Liver (tissue), 9 donors: ENCODE measurements around the gene CIB2. TPM values are rescaled to one million over a fixed set of nuclear protein-coding genes. Genes with fewer than 3 reads are reported as not detected.

Source experiments
- DNase-seq: peaks from one replicate; pipeline ENCODE4 v3.0.0-alpha.2; 2017; ENCODE audit warnings: low spot score
- H3K27ac ChIP-seq, 2 donors: one replicate each; pipeline ENCODE4 v1.7.0; 2013; ENCODE audit warnings: inconsistent platforms in 2 of 2, low read length in 2 of 2, control low read depth in 1 of 2, low read depth in 1 of 2, mild to moderate bottlenecking in 1 of 2
- H3K27me3 ChIP-seq, 4 donors: one replicate each; pipeline versions ENCODE4 v1.6.1 to v1.7.0; 2013; ENCODE audit warnings: low read length in 3 of 4, inconsistent platforms in 1 of 4, mild to moderate bottlenecking in 1 of 4, moderate library complexity in 1 of 4; ENCODE audit not compliant: control insufficient read depth in 4 of 4, insufficient read depth in 4 of 4
- H3K36me3 ChIP-seq, 4 donors: one replicate each; pipeline versions ENCODE4 v1.6.1 to v1.7.0; 2013; ENCODE audit warnings: low read length in 3 of 4, mild to moderate bottlenecking in 3 of 4, low read depth in 1 of 4, moderate library complexity in 1 of 4; ENCODE audit not compliant: control insufficient read depth in 4 of 4, insufficient read depth in 3 of 4
- H3K4me1 ChIP-seq, 4 donors: one replicate each; pipeline versions ENCODE4 v1.6.1 to v1.7.0; 2013; ENCODE audit warnings: low read length in 3 of 4, mild to moderate bottlenecking in 3 of 4, moderate library complexity in 1 of 4; ENCODE audit not compliant: control insufficient read depth in 4 of 4, insufficient read depth in 4 of 4
- H3K4me3 ChIP-seq, 3 donors: one replicate each; pipeline versions ENCODE4 v1.6.1 to v1.7.0; 2013; ENCODE audit warnings: low read length in 3 of 3, control low read depth in 1 of 3, low read depth in 1 of 3, mild to moderate bottlenecking in 1 of 3
- H3K9ac ChIP-seq, 2 donors: one replicate each; pipeline ENCODE4 v1.7.0; 2013; ENCODE audit warnings: low read length in 2 of 2, mild to moderate bottlenecking in 2 of 2, moderate library complexity in 2 of 2, control low read depth in 1 of 2, low read depth in 1 of 2
- H3K9me3 ChIP-seq, 4 donors: one replicate each; pipeline versions ENCODE4 v1.6.1 to v1.7.0; 2013; ENCODE audit warnings: low read length in 3 of 4; ENCODE audit not compliant: control insufficient read depth in 4 of 4
- EGR1 ChIP-seq, 2 donors: IDR thresholded peaks; 2 replicates each; pipeline ENCODE4 v1.6.1; 2016 to 2018; ENCODE audit warnings: antibody characterized with exemption in 2 of 2, low read depth in 2 of 2
- FOXA1 ChIP-seq: IDR thresholded peaks from 2 replicates; pipeline ENCODE4 v1.6.1; 2016; ENCODE audit warnings: antibody characterized with exemption
- FOXA2 ChIP-seq: IDR thresholded peaks from 2 replicates; pipeline ENCODE4 v1.6.1; 2016; ENCODE audit warnings: antibody characterized with exemption
- GABPA ChIP-seq, 2 donors: IDR thresholded peaks in 1 of 2; conservative IDR thresholded peaks in 1 of 2; 2 replicates each; pipeline ENCODE4 v1.6.1; 2016; ENCODE audit warnings: antibody characterized with exemption in 2 of 2, mild to moderate bottlenecking in 1 of 2, moderate library complexity in 1 of 2
- HNF4A ChIP-seq, 2 donors: conservative IDR thresholded peaks; 2 replicates each; pipeline ENCODE4 v1.6.1; 2016; ENCODE audit warnings: antibody characterized with exemption in 2 of 2, mild to moderate bottlenecking in 2 of 2
- HNF4G ChIP-seq: IDR thresholded peaks from 2 replicates; pipeline ENCODE4 v1.6.1; 2016; ENCODE audit warnings: antibody characterized with exemption
- JUND ChIP-seq, 2 donors: IDR thresholded peaks; 2 replicates each; pipeline ENCODE4 v1.6.1; 2016; ENCODE audit warnings: antibody characterized with exemption in 2 of 2
- NR2F2 ChIP-seq: IDR thresholded peaks from 2 replicates; pipeline ENCODE4 v1.6.1; 2016; ENCODE audit warnings: antibody characterized with exemption
- RAD21 ChIP-seq, 2 donors: IDR thresholded peaks; 2 replicates each; pipeline ENCODE4 v1.6.1; 2016; ENCODE audit warnings: antibody characterized with exemption in 2 of 2, mild to moderate bottlenecking in 2 of 2
- RXRA ChIP-seq, 2 donors: IDR thresholded peaks; 2 replicates each; pipeline ENCODE4 v1.6.1; 2017 to 2018; ENCODE audit warnings: antibody characterized with exemption in 2 of 2, mild to moderate bottlenecking in 1 of 2
- SP1 ChIP-seq: IDR thresholded peaks from 2 replicates; pipeline ENCODE4 v1.6.1; 2018; ENCODE audit warnings: antibody characterized with exemption, mild to moderate bottlenecking
- TAF1 ChIP-seq: conservative IDR thresholded peaks from 2 replicates; pipeline ENCODE4 v1.6.1; 2016; ENCODE audit warnings: antibody characterized with exemption, mild to moderate bottlenecking
- YY1 ChIP-seq: IDR thresholded peaks from 2 replicates; pipeline ENCODE4 v1.6.1; 2016; ENCODE audit warnings: antibody characterized with exemption, mild to moderate bottlenecking
- WGBS: extraction: QIAGEN DNeasy Blood & Tissue Kit; methylation state at CpG from one replicate; pipeline ENCODE4 v1.1.7; 2013; 5-methylcytosine and 5-hydroxymethylcytosine counted together
- polyA plus RNA-seq, 2 donors: library from polyadenylated mRNA; stranded (reverse) in 1 of 2; unstranded in 1 of 2; fragments of 200-250 nt in 1 of 2; fragments of >200 nt in 1 of 2; fragmentation: Nextera tagmentation in 1 of 2; extraction: Ambion mirVana in 1 of 2; gene quantifications; one replicate each; pipeline versions ENCODE4 v1.2.1 to v1.2.3, GENCODE V29; 2013 to 2015
- total RNA-seq, 2 donors: library from RNA; depleted of rRNA; stranded (reverse); fragments of >200 nt; gene quantifications; one replicate each; pipeline ENCODE4 v1.2.3, GENCODE V29; 2014
- TF ChIP-seq, protein P1 (sequence below): IDR thresholded peaks from 2 replicates; pipeline ENCODE4 v1.6.1; 2016; ENCODE audit warnings: antibody characterized with exemption, mild to moderate bottlenecking
- TF ChIP-seq, protein P2 (sequence below): IDR thresholded peaks from 2 replicates; pipeline ENCODE4 v1.6.1; 2016; ENCODE audit warnings: antibody characterized with exemption
- TF ChIP-seq, protein P3 (sequence below): IDR thresholded peaks from 2 replicates; pipeline ENCODE4 v1.6.1; 2016; ENCODE audit warnings: antibody characterized with exemption
- TF ChIP-seq, protein P4 (sequence below): IDR thresholded peaks from 2 replicates; pipeline ENCODE4 v1.6.1; 2016; ENCODE audit warnings: antibody characterized with exemption
- TF ChIP-seq, protein P5 (sequence below): fragments of 150-350 bp; IDR thresholded peaks from 2 replicates; pipeline ENCODE4 v1.5.1; 2017; ENCODE audit warnings: improper control_type of control experiment, low read depth, low read length; ENCODE audit not compliant: missing input control
- donor health status: healthy.
- donor health status: healthy.
- donor health status: healthy.
- donor health status: healthy.
- donor health status: healthy.

CIB2 gene
- total and polyA plus RNA-seq, 4 donors: 0.25 to 2.2 (median 0.53) TPM

DNA sequence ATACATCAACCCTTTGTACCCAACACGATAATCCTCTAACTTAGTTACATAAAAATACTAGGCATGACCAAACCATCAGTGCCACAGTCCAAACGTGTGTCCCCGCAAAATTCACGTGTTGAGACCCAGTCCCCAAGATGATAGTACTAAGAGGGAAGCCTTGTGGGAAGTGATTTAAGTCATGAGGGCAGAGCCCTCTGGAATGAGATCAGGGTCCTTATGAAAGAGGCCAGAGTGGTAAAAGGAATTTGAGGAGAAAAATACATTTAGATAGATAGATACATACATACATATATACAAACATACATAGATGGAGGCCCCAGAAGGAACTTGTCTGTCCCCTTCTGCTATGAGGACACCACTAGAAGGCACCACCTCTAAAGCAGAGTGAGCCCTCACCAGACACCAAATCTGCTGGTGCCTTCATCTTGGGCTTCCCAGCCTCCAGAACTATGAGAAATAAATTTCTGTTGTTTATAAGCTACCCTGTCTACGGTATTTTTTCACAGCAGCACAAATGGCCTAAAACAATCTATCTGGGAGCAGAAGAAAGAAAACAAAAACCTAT lies 61.7 kb downstream of the CIB2 start:
- H3K27me3 ChIP-seq: no peaks in the 10 kb centered on the region
- H3K4me3 ChIP-seq: no peak overlapping the region
- peaks cover 25 to 71% (median 51%) of the 10 kb centered on the region in 4 donors for H3K4me1 ChIP-seq
- H3K36me3 ChIP-seq: no peaks in the 10 kb centered on the region
- TF ChIP-seq SP1 (no peak), YY1 (peak; percentile 5), NR2F2 (no peak)
- peak overlapping the region; percentile 90 to 98 for H3K27ac ChIP-seq
- no peaks in the 10 kb centered on the region for H3K9me3 ChIP-seq
- H3K9ac ChIP-seq: peak overlapping the region in 1 of 2 donors; percentile 47
- no peak for DNase-seq
- WGBS: 68% methylated on average over 5 of the region's 5 CpGs

DNA sequence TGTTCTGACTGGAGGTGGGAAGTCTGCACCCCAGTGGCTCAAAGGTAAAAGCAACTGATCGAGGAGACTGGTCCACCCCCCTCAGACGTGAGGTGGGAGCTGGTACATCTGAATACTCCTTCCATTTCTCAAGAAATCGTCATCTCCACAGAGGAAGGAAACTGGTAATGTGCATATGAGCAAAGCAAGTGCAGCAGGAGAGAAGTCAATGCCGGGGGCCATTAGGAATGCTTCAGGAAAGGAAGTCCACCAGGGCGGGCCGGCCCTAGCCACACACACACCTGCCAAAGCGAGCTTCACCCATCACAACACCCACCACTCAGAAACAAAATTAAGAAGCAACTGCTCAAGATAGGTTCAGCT lies 62.2 kb downstream of the CIB2 start:
- no peaks in the 10 kb centered on the region for H3K36me3 ChIP-seq
- no peak for DNase-seq
- H3K27ac ChIP-seq: peak overlapping the region; percentile 90 to 98
- no peaks in the 10 kb centered on the region for H3K27me3 ChIP-seq
- H3K4me3 ChIP-seq: no peak overlapping the region
- no peak for TF ChIP-seq HNF4G
- TF ChIP-seq, protein P1, sequence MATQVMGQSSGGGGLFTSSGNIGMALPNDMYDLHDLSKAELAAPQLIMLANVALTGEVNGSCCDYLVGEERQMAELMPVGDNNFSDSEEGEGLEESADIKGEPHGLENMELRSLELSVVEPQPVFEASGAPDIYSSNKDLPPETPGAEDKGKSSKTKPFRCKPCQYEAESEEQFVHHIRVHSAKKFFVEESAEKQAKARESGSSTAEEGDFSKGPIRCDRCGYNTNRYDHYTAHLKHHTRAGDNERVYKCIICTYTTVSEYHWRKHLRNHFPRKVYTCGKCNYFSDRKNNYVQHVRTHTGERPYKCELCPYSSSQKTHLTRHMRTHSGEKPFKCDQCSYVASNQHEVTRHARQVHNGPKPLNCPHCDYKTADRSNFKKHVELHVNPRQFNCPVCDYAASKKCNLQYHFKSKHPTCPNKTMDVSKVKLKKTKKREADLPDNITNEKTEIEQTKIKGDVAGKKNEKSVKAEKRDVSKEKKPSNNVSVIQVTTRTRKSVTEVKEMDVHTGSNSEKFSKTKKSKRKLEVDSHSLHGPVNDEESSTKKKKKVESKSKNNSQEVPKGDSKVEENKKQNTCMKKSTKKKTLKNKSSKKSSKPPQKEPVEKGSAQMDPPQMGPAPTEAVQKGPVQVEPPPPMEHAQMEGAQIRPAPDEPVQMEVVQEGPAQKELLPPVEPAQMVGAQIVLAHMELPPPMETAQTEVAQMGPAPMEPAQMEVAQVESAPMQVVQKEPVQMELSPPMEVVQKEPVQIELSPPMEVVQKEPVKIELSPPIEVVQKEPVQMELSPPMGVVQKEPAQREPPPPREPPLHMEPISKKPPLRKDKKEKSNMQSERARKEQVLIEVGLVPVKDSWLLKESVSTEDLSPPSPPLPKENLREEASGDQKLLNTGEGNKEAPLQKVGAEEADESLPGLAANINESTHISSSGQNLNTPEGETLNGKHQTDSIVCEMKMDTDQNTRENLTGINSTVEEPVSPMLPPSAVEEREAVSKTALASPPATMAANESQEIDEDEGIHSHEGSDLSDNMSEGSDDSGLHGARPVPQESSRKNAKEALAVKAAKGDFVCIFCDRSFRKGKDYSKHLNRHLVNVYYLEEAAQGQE: peak; percentile 8
- TF ChIP-seq EGR1 (IDR thresholded peaks at IDR 0.05; ENCODE audit: low read depth in 2 of 2): no peak
- no peaks in the 10 kb centered on the region for H3K9me3 ChIP-seq
- H3K9ac ChIP-seq: peak overlapping the region in 1 of 2 donors; percentile 56
- WGBS: 62% methylated on average over 7 of the region's 7 CpGs
- H3K4me1 ChIP-seq: peaks cover 25 to 75% (median 52%) of the 10 kb centered on the region in 4 donors

DNA sequence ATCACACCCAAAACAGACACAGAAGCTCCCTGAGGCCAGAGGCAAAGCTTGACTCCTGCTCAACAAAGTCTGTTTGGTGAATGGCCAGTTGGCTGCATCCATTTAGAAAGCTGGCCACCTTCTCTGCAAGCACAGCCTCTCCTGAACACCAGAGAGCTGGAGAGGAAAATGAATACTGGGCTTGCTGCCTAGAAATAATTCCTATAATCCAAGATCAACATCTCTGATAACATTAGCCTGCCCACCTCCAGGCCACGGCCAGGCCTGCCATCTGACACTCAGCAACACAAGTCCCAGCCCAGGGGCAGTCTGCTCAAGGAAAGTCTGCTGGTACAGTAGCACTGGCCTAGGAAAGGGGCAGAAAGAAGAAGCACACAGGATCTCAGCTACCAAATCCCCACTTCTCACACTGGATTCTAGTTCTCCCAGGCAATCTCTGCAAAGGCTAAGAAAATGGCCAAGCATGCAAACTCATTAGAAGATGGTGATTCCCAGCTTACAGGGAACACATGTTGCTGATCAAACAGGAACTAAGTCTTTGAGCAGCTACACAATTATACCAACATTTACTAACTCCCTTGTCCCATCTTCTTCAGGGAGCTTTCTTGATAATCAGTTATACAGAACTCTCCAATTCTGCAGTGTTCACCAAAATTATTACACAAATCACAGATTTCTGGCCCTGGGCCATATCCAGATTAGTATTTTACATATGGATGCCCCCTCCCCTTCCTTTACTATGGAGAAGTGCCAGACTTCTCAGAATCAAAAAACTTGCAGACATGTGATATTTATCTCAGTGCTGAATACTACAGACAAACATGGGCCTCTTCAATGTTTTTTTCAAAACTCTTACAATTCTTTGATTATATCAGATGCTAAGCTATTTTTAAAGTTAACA lies 63.7 kb downstream of the CIB2 start:
- no peak overlapping the region for H3K4me3 ChIP-seq
- no peaks in the 10 kb centered on the region for H3K9me3 ChIP-seq
- peaks cover 32 to 85% (median 53%) of the 10 kb centered on the region in 4 donors for H3K4me1 ChIP-seq
- 12% methylated on average over 1 of the region's 1 CpG for WGBS
- no peak overlapping the region for H3K9ac ChIP-seq
- no peaks in the 10 kb centered on the region for H3K36me3 ChIP-seq
- H3K27me3 ChIP-seq: no peaks in the 10 kb centered on the region
- no peak for DNase-seq
- peak overlapping the region; percentile 97 to 98 for H3K27ac ChIP-seq
- TF ChIP-seq, protein P2, sequence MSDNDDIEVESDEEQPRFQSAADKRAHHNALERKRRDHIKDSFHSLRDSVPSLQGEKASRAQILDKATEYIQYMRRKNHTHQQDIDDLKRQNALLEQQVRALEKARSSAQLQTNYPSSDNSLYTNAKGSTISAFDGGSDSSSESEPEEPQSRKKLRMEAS: no peak
- TF ChIP-seq FOXA2 (no peak), RXRA (IDR thresholded peaks at IDR 0.05) (peak in 1 of 2 donors; percentile 27), JUND (IDR thresholded peaks at IDR 0.05) (no peak), YY1 (peak; percentile 42), HNF4G (no peak), GABPA (IDR thresholded peaks at IDR 0.05 in 1 of 2, conservative IDR thresholded peaks at IDR 0.05 in 1 of 2) (no peak), RAD21 (IDR thresholded peaks at IDR 0.05) (peak in 1 of 2 donors; percentile 3), SP1 (no peak), FOXA1 (no peak), EGR1 (IDR thresholded peaks at IDR 0.05; ENCODE audit: low read depth in 2 of 2) (no peak), TAF1 (no peak), NR2F2 (no peak), HNF4A (conservative IDR thresholded peaks at IDR 0.05) (peak; percentile 25 to 30)
- TF ChIP-seq, protein P3, sequence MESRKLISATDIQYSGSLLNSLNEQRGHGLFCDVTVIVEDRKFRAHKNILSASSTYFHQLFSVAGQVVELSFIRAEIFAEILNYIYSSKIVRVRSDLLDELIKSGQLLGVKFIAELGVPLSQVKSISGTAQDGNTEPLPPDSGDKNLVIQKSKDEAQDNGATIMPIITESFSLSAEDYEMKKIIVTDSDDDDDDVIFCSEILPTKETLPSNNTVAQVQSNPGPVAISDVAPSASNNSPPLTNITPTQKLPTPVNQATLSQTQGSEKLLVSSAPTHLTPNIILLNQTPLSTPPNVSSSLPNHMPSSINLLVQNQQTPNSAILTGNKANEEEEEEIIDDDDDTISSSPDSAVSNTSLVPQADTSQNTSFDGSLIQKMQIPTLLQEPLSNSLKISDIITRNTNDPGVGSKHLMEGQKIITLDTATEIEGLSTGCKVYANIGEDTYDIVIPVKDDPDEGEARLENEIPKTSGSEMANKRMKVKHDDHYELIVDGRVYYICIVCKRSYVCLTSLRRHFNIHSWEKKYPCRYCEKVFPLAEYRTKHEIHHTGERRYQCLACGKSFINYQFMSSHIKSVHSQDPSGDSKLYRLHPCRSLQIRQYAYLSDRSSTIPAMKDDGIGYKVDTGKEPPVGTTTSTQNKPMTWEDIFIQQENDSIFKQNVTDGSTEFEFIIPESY: no peak
- TF ChIP-seq, protein P4, sequence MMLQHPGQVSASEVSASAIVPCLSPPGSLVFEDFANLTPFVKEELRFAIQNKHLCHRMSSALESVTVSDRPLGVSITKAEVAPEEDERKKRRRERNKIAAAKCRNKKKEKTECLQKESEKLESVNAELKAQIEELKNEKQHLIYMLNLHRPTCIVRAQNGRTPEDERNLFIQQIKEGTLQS: no peak
- TF ChIP-seq, protein P5, sequence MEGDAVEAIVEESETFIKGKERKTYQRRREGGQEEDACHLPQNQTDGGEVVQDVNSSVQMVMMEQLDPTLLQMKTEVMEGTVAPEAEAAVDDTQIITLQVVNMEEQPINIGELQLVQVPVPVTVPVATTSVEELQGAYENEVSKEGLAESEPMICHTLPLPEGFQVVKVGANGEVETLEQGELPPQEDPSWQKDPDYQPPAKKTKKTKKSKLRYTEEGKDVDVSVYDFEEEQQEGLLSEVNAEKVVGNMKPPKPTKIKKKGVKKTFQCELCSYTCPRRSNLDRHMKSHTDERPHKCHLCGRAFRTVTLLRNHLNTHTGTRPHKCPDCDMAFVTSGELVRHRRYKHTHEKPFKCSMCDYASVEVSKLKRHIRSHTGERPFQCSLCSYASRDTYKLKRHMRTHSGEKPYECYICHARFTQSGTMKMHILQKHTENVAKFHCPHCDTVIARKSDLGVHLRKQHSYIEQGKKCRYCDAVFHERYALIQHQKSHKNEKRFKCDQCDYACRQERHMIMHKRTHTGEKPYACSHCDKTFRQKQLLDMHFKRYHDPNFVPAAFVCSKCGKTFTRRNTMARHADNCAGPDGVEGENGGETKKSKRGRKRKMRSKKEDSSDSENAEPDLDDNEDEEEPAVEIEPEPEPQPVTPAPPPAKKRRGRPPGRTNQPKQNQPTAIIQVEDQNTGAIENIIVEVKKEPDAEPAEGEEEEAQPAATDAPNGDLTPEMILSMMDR: no peak
